Lower lobe of right lung (tissue), 2 donors: ENCODE results near the gene CTDSP1. TPM values are rescaled to one million over a fixed set of nuclear protein-coding genes. Genes with fewer than 3 reads are reported as not detected.
A peak's percentile ranks its signal among the peaks of the same experiment; 100 is the strongest.

Experiments used
- ATAC-seq, 2 donors: fragments of 200-7000 bp; cut with Tn5 transposase; one replicate each; pipeline ENCODE4 v1.9.1; 2020 to 2022; ENCODE audit warnings: mild to moderate bottlenecking in 2 of 2, moderate library complexity in 2 of 2
- DNase-seq: peaks from one replicate; pipeline ENCODE4 v3.0.0-alpha.2; 2020
- H3K27ac ChIP-seq: fragments of 200-600 bp; one replicate; pipeline ENCODE4 v1.8.0; 2022
- H3K27me3 ChIP-seq: fragments of 200-600 bp; one replicate; pipeline ENCODE4 v1.8.0; 2022; ENCODE audit warnings: low read depth
- H3K36me3 ChIP-seq: fragments of 200-600 bp; one replicate; pipeline ENCODE4 v1.8.0; 2022; ENCODE audit warnings: mild to moderate bottlenecking
- H3K4me1 ChIP-seq: fragments of 200-600 bp; one replicate; pipeline ENCODE4 v1.8.0; 2022
- H3K4me3 ChIP-seq: fragments of 200-600 bp; one replicate; pipeline ENCODE4 v1.8.0; 2022; ENCODE audit warnings: mild to moderate bottlenecking
- H3K9me3 ChIP-seq: fragments of 200-600 bp; one replicate; pipeline ENCODE4 v1.8.0; 2022
- CTCF ChIP-seq: fragments of 200-600 bp; IDR thresholded peaks from one replicate; pipeline ENCODE4 v1.8.0; 2022; ENCODE audit warnings: antibody characterized with exemption, mild to moderate bottlenecking
- intact Hi-C: fragments of 100-400 bp; cut with DNase I; formaldehyde crosslinking; loops from one replicate; pipeline ENCODE4 v1.11.0; 2022
- total RNA-seq: library from RNA; stranded (reverse); fragmentation: NEBNext Ultra II Directional; extraction: Animal tissue kit (Norgen Biotek cat#: 25700); gene quantifications from one replicate; pipeline ENCODE4 v1.2.1, GENCODE V29; 2021
- donor health status: DM: no; HTN: yes; CAD: no; lungs with severe emphysema.

Gene CTDSP1
- total RNA-seq, 1 donor from 2014 or later, result 168 TPM

DNA sequence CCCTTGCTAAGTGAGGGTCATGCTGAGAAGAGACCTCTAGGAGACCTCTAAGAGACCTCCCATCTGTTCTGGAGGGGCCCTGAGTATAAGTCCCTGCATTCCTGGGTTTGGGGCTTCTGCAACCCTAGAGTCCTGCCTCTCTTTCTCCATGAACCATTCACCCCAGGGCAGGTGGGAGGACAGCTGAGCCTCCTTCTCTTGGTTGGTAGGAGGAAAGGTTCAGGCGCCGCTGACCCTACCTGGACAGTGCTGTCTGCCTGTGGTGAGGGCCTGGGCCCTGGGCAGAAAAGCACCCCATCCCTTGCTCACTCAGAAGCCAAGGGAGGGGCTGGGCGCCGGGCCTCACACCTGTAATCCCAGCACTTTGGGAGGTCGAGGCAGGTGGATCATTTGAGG, 18.7 kb downstream of the CTDSP1 start:
- intact Hi-C loops, result no loop called here
- no peak for TF ChIP-seq CTCF
- ATAC-seq (peak in 1 of 2 donors; percentile 10), DNase-seq (no peak)
- Histone ChIP-seq H3K9me3 (no peaks in the 10 kb centered on the region), H3K4me3 (no peak overlapping the region), H3K27me3 (no peaks in the 10 kb centered on the region), H3K36me3 (no peaks in the 10 kb centered on the region), H3K27ac (no peak overlapping the region), H3K4me1 (no peaks in the 10 kb centered on the region)

GRCh38 chr2:218418717-218419458, 19.2 kb downstream of the CTDSP1 start, which contains the start of gene VIL1:
TSS of gene VIL1 (plus strand) at chr2:218419123. CDS start at chr2:218423779, 4,656 bp downstream.
- no peaks in the 10 kb centered on the region for H3K36me3 ChIP-seq
- H3K4me3 ChIP-seq, result no peak within 1 kb of the TSS
- no peak for ATAC-seq
- H3K27ac ChIP-seq, result no peak within 1 kb of the TSS
- no peaks in the 10 kb centered on the region for H3K27me3 ChIP-seq
- TF ChIP-seq CTCF, result no peak
- H3K9me3 ChIP-seq, result no peaks in the 10 kb centered on the region
- no peaks in the 10 kb centered on the region for H3K4me1 ChIP-seq
- DNase-seq, result no peak
- intact Hi-C loops, result no loop called here

DNA sequence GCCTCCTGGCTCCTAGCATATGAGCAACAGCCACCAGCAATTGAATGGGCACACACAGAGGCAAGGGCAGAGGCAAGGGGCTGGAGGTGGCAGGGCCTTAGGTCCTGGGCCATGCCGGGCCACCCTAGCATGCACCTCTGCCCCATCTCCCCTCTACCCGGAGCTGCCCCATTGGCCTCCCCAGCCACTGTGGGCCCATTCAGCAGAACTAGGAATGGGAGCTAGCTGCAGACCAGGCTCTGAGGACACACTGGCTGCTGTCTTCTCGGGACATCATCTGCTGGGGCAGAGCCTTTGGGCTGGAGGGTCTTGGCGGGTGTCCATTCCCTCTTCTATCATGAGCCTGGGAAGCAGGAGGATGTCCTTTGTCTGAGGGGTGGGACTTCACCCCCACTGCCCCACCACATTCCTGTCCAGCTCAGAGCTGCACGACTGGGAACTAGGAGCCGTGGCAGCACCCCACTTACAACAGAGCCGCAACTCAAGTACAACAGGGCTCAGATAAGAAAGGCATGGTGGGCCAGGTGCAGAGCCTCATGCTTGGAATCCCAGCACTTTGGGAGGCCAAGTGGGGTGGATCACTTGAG, 20.1 kb downstream of the CTDSP1 start:
- Histone ChIP-seq H3K4me1 (no peaks in the 10 kb centered on the region), H3K36me3 (no peaks in the 10 kb centered on the region), H3K27me3 (no peaks in the 10 kb centered on the region), H3K4me3 (no peak overlapping the region), H3K27ac (no peak overlapping the region), H3K9me3 (no peaks in the 10 kb centered on the region)
- intact Hi-C loops, result no loop called here
- DNase-seq (no peak), ATAC-seq (no peak)
- no peak for TF ChIP-seq CTCF

GRCh38 chr2:218421027-218421426, 21.4 kb downstream of the CTDSP1 start:
- Histone ChIP-seq H3K36me3 (no peaks in the 10 kb centered on the region), H3K4me3 (no peak overlapping the region), H3K27me3 (no peaks in the 10 kb centered on the region), H3K4me1 (no peaks in the 10 kb centered on the region), H3K27ac (no peak overlapping the region), H3K9me3 (no peaks in the 10 kb centered on the region)
- intact Hi-C loops, result no loop called here
- TF ChIP-seq CTCF, result no peak
- ATAC-seq, result no peak
- DNase-seq, result no peak

GRCh38 chr2:218422403-218423086, 22.9 kb downstream of the CTDSP1 start:
- no peaks in the 10 kb centered on the region for H3K36me3 ChIP-seq

More at GRCh38 chr2:218422403-218423086, 22.9 kb downstream of the CTDSP1 start:
- no peaks in the 10 kb centered on the region for H3K9me3 ChIP-seq
- intact Hi-C loops, result no loop called here
- H3K4me3 ChIP-seq, result no peak overlapping the region
- H3K27ac ChIP-seq, result no peak overlapping the region
- H3K4me1 ChIP-seq, result no peaks in the 10 kb centered on the region
- no peak for ATAC-seq
- no peak for DNase-seq
- no peak for TF ChIP-seq CTCF
- no peaks in the 10 kb centered on the region for H3K27me3 ChIP-seq
